Skeletal muscle cell (primary cell): Measurements from ENCODE around the gene AKAP7.

Experiments used
- DNase-seq: peaks from one replicate; pipeline ENCODE4 v3.0.0-alpha.2; 2010; ENCODE audit warnings: low read depth
- H3K4me3 ChIP-seq: 2 replicates; pipeline ENCODE4 v1.5.1; 2011; ENCODE audit warnings: low read depth, mild to moderate bottlenecking, control low read depth, low read length, moderate library complexity

Gene AKAP7

DNA sequence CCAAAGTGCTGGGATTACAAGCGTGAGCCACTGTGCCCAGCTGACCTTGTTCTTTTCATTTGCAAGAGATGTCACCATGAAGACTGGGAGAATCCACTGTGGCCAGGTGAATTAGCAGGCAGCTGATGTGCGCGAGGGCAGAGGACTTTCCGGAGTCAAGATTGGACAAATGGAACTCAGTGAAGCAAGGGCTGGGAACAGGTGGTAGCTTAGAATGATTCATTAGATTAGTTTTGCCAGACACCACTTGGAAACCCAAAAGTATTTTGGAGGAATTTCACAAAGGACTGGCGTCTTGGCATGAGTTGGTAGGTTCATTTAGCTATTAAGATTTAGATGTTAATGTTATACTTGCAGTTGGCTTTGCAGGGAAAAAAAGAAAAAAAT lies 4.7 kb upstream of the AKAP7 start:
- DNase-seq: peak; percentile 17
- no peak overlapping the region for H3K4me3 ChIP-seq

DNA sequence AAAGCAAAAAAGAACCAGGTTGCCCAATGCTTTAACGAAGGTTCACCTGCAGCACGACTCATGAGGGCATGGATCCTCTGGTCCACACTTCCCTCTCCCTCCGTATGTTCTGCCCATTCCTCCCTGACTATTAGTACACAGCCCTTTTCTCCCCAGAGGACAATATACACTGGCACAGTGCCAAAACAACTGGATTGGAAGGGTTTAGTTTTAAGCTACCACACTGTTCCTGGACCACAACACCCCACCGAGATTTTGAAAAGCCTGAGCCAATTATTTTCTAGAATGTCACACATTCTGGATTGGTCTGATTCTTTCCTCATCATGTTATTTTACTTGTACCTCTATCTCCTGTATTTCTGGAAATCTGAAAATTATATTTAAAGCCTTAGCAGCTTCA lies 2.9 kb upstream of the AKAP7 start:
- DNase-seq: no peak
- H3K4me3 ChIP-seq: no peak overlapping the region

GRCh38 chr6:131134220-131134979 lies 867 bp upstream of the AKAP7 start:
- H3K4me3 ChIP-seq: peak overlapping the region; percentile 66
- DNase-seq: no peak

- peak overlapping the region; percentile 66 for H3K4me3 ChIP-seq
These were observed 355 bp upstream of the AKAP7 start for GRCh38 chr6:131134980-131135243.

GRCh38 chr6:131136021-131136786 lies 937 bp downstream of the AKAP7 start:
- peak; percentile 9 for DNase-seq
- peak overlapping the region; percentile 66 for H3K4me3 ChIP-seq

More at GRCh38 chr6:131134980-131135243, 355 bp upstream of the AKAP7 start:
- DNase-seq: no peak

DNA sequence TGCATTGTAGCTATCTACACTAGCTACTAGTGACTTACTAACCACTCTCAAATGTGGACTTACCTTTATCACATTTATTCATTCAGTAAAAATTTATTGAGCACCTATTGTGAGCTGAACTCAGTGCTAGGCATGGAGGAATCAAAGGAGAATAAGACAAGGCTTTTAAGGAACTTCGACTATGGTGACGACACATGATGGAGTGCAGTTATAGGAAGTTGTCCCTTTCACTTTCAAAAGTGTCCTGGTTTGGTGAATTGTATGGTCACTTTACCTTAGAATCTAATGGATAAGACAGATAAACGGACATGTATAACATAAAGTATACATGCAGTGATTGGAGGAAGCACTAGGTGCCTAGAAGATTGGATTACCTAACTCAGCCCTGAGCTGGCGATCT lies 4.3 kb downstream of the AKAP7 start:
- DNase-seq: no peak

DNA sequence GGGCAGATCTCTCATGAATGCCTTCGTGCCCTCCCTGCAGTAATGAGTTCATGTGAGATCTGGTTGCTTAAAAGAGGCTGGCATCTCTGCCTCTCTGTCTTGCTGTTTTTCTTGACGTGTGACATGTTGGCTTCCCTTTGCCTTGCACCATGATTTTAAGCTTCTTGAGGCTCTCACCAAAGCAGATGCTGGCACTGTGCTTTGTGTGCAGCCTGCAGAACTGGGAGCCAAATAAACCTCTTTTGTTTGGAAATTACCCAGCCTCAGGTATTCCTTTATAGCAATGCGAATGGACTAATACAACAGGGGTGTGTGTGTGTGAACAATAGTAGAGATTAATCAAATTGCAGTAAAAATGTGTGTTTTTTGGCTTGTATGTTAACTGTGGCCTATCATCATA lies 8.1 kb downstream of the AKAP7 start:
- no peak overlapping the region for H3K4me3 ChIP-seq
- DNase-seq: no peak

More for the DNA sequence above, 4.3 kb downstream of the AKAP7 start:
- H3K4me3 ChIP-seq: no peak overlapping the region

DNA sequence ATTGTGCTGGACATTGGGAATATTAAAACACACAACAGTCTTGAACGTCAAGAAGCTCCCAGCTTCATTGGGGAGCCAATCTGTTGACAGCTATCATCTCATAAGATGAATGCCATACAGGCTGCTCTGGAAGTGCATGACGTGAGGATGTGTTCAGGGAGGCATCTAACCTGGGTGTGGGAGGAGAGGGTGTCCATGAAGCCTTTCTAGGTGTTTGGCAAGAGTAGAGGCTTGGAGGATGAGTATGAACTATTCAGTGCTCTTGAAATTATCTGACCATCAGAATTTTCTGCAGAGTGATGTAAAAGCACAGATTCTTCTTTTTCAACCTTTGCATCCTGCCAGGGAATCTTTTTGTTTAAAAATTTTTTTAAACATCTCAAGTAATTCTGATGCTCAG lies 11.6 kb downstream of the AKAP7 start:
- H3K4me3 ChIP-seq: no peak overlapping the region
- no peak for DNase-seq

DNA sequence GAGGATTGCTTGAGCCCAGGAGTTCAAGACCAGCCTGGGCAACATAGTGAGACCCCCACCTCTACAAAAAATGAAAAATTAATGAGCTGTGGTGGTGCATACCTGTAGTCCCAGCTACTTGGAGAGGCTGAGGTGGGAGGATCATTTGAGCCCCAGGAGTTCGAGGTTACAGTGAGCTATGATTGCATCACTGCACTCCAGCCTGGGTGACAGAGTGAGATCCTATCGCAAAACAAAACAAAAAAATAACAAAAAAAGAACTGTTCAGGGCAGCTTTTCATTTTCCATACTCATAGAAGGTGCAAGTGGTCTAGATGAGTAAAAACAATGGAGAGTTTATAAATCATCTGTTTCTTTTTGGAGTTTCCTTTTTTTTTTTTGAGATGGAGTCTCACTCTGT lies 21.1 kb downstream of the AKAP7 start:
- no peak overlapping the region for H3K4me3 ChIP-seq
- DNase-seq: no peak

- H3K4me3 ChIP-seq: no peak overlapping the region
- DNase-seq: peak; percentile 45
These were observed 24.3 kb downstream of the AKAP7 start for GRCh38 chr6:131159578-131159977.

DNA sequence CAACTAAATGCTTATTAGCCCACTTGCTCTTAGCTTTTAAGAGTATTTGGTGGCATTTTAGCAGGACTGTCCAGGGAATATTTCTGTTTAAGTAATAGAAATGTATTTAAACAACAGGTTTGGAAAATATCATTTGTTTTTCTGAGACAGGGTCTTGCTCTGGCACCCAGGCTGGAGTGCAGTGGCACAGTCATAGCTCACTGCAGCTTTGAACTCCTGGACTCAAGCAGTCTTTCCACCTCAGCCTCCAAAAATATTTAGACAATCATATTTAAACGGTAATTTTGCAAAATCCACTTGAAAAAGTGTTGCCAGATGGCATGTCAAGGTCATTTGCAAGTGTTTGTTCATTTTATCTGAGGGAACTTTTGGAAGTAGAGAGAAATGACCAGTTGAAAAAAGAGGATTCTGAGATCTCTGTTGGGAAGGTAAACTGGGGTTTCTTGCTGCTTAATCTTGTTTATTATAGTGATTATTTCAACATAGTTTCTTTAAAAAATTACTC lies 25.0 kb downstream of the AKAP7 start:
- DNase-seq: no peak

DNA sequence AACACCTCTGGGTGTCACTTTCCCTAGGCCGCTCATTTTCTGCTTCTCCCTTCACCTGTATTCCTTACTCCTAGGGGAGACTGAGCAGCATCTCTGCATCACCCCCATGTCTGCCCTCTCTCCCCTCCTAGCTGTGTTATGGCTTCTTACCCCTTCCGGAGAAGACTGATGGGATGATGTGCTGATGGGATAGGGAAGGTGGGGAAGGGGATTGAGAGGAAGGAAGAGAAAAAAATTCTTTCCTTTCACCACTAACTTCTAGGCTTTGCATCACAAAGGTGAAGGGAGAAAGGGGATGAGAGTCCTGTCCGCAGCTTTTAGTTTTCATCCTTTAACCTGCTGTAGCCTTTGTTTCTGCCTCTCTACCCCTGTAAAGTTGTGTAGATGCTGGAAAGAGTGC lies 26.7 kb downstream of the AKAP7 start:
- H3K4me3 ChIP-seq: no peak overlapping the region
- DNase-seq: no peak

More for the DNA sequence above, 25.0 kb downstream of the AKAP7 start:
- no peak overlapping the region for H3K4me3 ChIP-seq

DNA sequence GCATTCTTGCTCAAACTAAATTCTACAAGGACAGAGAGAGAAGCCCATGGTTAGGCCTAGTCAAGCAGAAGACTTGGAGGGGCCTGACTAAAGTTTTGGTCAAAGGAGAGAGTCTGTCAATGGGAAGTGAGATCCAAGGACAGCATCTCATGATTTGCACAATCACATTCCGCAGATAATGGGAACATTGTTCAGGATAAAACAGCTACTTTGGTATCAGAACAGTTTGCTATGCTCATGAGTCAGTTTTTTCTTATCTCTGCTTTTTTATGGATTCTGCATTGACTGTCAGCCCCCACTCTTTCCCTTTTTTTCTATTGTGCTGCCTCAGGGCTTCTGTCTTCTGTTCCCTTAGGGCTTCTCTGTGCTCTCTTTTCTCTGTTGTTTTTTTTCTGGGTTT lies 28.6 kb downstream of the AKAP7 start:
- H3K4me3 ChIP-seq: no peak overlapping the region
- DNase-seq: no peak

DNA sequence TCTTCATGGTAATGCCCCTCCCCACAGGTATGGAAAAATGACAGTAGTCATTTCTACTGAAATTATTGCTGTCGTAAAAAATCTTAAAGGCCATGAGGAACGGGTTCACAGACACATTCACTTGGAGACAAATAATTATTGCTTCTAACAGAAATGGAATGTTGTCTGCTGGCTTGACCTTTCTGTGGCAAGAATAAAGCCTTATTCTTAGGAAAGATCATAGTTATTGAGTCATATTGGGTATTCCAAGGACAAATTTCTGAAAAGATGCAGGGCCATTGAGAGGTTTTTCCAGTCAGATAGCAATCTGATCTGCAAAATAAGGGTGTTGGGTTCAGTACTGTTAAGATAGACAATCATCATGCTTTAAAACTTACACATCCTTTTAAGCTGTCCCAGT lies 29.2 kb downstream of the AKAP7 start:
- no peak overlapping the region for H3K4me3 ChIP-seq
- DNase-seq: no peak

DNA sequence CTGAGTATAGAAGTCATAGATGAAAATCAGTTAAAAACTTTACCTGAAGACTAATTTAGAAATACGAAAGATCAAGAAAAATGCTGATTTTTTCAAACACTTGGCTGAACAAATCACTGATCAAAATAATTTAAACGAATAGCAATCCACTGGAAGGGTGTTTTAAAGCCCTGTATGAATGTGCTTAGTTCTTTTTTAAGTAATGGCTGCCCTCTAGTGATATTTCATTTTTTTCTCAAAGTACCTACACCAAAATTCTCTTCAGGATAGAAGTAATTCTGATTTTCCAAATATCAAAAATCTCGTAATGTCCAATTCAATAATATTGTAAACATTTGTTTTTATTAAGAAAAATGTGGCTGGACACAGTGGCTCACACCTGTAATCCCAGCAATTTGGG lies 32.5 kb downstream of the AKAP7 start:
- no peak for DNase-seq

GRCh38 chr6:131169613-131170012 lies 34.3 kb downstream of the AKAP7 start:
- DNase-seq: no peak

More for the DNA sequence above, 32.5 kb downstream of the AKAP7 start:
- no peak overlapping the region for H3K4me3 ChIP-seq

DNA sequence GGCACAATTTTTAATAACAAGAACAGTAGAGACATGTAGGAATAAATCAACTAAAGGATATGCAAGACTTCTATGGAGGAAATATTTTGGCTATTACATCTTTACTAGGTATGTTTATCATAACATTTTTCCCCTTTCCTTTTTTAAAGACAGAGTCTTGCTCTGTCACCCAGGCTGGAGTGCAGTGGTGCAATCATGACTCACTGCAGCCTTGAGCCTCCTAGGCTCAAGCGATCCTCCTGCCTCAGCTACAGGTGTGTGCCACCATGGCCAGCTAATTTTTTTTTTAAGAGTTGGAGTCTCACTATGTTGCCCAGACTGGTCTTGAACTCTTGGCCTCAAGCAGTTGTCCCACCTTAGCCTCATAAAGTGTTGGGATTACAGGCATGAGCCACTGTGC lies 37.0 kb downstream of the AKAP7 start:
- no peak for DNase-seq
- H3K4me3 ChIP-seq: no peak overlapping the region

More at GRCh38 chr6:131169613-131170012, 34.3 kb downstream of the AKAP7 start:
- H3K4me3 ChIP-seq: no peak overlapping the region

GRCh38 chr6:131173680-131174079 lies 38.4 kb downstream of the AKAP7 start:
- no peak for DNase-seq
- no peak overlapping the region for H3K4me3 ChIP-seq

- H3K4me3 ChIP-seq: no peak overlapping the region
- peak; percentile 16 for DNase-seq
These were observed 40.3 kb downstream of the AKAP7 start for GRCh38 chr6:131175564-131175963.

DNA sequence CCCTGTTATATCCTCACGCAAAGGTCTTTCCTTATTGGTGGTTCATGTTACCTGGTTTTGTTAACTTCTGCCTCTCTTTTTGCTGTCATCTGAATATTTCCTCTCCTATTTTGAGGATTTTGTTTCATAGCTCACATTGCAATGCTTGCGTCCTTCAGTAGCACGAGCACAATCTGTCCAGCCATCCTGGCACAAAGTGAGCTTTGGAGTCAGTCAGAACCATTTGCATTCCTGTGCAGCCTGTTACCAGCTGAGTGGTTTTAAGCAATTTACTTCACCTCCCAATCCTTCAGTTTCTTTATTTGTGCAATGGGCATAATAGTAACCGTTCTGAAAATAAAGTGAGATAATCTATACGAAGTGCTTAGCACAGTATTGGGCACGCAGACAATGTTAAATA lies 42.7 kb downstream of the AKAP7 start:
- DNase-seq: no peak
- H3K4me3 ChIP-seq: no peak overlapping the region

DNA sequence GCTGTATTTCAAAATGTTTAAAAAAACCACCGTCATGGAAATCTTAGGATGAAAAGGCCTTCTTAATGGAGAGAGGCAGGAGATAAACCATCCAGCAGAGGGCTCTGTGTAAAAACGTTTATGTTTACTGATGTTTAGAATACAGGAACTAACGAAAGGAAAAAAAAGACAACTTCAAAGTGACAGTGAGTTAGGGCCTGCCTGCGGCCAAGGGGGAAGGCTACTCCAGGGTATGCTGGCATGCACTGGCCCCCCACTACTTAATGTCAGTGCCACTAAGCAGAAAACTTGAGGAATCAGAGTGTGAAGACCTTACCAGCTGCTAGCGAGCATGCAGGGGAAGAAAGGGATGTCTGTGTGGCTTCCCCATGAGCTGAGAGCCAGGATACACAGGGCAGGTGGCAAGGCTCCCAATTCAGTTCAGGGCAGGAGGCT lies 47.7 kb downstream of the AKAP7 start:
- peak; percentile 12 for DNase-seq
- no peak overlapping the region for H3K4me3 ChIP-seq
